NK-92 (cell line): ENCODE results near the gene MMD.
"Not testable (repeated sequence)": the region's sequence is repeated elsewhere in the genome, so short reads cannot be mapped to it uniquely, and the experiment has no call there.

ENCODE experiments used
- DNase-seq: peaks from one replicate; lab custom pipeline; 2025; ENCODE audit not compliant: unreplicated experiment; lab: John Stamatoyannopoulos, UW

MMD gene, protein sequence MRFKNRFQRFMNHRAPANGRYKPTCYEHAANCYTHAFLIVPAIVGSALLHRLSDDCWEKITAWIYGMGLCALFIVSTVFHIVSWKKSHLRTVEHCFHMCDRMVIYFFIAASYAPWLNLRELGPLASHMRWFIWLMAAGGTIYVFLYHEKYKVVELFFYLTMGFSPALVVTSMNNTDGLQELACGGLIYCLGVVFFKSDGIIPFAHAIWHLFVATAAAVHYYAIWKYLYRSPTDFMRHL

DNA sequence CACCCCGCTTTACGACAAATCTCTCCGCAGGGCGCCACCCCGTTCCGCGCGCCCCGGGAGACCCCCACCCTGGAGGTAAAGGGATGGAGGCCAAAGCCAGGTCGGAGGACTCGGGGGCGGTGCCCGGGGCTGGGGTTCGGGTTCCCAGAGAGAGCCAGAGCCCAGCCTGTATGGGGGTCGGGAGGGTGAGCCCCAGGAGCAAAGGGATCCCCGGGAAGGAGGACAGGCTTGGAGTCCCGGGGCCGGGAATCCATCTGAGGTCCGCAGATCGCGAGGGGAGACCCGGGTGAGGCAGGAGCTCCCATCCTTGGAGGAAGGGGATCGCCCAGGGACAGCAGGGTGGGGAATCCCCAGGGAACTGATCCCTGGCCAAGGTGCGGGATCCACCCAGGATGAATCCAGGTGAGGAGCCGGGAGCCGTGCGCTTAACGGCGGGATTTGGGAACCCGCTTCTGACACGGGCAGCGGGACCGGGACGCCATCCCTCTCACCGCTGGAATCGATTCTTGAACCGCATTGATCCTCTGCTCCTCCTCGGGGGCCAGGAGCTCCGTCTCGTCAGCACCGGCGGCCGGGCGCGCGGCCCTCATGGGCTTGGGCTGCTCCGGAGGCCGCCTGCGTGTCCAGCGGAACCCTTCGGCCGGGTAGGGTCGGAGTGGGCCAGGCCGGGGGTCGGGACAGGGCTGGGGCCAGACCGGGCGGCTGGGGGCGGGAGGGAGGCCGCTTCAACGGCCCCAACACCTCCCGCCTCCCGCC, at the start of gene MMD:
TSS of gene MMD (minus strand) at position 657 of the 756 bp plus-strand sequence. CDS start at position 517, 140 bp downstream.
- no peak for DNase-seq

GRCh38 chr17:55466671-55467070, 45.0 kb upstream of the MMD start:
- DNase-seq, result no peak

DNA sequence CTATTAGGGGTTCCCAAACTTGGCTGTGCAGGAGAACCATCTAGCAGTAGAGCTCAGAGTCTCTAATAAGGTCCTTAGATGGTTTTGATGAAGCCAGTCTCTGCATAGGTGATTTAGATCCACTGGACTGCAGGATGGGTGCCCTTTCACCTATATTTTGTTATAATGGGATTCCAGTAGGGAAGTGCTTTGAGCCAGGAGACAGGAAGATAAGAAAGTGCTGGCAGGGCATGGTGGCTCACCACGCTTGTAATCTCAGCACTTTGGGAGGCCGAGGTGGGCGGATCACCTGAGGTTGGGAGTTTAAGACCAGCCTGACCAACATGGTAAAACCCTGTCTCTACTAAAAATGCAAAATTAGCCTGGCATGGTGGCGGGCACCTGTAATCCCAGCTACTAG, 44.1 kb upstream of the MMD start:
- not testable (repeated sequence) for DNase-seq

DNA sequence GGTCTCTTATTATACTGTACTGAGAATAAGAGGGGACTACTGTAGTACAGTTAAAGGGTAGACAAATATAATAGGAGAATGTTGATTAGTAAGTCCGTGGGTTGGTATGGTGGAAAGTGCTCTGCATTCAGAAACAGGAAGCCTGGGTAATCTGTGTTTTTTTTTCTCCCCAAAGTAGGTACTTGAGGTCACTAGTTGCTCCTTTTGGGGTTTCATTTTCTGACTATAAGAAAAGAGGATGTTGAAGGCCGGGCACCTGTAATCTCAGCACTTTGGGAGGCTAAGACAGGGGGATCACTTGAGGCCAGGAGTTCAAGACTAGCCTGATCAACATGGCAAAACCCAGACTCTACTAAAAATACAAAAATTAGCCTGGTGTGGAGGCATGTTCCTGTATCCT, 42.0 kb upstream of the MMD start:
- DNase-seq, result no peak

GRCh38 chr17:55462711-55463110, 41.1 kb upstream of the MMD start:
- no peak for DNase-seq

DNA sequence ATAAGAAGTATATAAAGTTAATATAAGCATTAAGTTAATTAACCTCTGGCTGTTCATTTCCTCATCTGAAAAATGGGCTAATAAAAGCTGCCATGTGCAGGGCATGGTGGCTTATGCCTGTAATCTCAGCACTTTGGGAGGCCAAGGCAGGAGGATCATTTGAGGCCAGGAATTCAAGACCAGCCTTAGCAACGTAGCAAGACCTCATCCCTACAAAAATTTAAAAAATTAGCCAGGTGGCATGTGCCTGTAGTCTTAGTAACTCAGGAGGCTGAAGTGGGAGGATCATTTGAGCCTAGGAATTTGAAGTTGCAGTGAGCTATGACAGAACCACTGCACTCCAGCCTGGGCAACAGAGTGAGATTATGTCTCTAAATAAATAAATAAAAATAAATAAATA, 40.6 kb upstream of the MMD start:
- DNase-seq, result no peak

GRCh38 chr17:55458978-55459377, 37.3 kb upstream of the MMD start:
- DNase-seq, result no peak

- no peak for DNase-seq
These were observed 36.8 kb upstream of the MMD start for GRCh38 chr17:55458287-55458900.

DNA sequence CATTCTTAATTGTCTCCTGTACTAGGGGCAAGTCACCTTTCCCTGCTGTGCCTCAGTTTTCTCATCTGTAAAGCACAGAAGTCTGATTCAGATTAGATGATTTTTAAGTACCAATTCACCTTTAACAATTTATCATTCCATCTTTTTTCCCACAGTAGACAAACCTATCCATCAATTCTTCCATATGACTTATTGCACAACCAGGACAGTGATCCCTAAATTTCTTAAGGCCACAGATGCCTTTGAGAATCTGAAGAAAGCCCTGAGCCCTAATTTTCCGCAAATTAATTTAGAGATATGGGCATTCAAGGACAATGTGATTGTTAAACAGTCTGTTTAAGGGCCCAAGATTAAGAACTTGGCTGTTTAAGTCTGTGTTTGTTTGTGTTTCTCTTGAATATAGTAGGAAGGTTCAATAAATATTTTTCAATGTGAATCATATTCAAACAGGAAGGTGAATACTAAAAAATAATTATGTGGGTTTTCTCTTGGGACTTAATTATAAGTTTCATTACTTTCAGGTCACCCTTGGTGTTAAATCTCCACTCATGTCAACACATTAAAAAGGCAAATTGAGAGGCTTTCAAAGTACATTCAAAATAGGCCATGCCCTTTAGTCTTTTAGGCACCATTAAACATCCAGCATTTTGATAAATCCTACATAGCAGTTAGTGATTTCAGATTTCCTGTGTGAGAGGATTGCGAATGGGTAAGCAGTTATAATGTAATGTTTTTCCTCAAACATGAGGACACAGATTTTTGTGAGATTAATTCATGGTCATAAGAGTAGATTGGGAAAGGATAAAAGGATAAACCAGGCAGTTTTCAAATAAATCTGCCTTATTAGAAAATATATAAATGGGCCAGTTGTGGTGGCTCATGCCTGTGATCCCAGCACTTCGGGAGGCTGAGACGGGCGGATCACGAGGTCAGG, 34.9 kb upstream of the MMD start:
- DNase-seq, result no peak

DNA sequence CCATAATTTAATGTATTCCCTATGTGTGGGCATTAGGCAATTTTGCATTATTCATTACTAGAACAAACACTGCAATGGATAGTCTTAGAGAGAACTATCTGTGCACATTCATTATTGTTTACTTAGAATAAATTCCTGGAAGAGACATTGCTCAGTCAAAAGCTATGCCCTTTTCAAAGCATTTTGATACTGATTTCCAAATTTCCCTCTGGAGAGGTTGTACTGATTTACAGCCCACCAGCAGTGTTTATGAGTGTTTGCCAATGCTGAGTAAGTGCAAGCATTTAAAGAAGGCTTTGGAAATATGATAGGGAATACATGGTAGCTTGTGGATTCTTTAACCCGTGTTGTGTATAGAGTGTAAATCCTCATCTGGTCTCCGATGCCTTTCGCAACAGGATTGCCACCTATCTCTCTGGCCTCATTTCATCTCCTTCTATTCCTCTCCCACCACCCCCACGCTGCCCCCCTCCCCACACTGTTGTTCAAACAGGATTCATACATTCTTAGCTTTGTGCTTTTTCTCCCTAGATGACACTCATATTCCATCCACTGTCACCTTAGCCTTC, 33.4 kb upstream of the MMD start:
- DNase-seq, result no peak

- no peak for DNase-seq
These were observed 32.4 kb upstream of the MMD start for GRCh38 chr17:55453839-55454557.

DNA sequence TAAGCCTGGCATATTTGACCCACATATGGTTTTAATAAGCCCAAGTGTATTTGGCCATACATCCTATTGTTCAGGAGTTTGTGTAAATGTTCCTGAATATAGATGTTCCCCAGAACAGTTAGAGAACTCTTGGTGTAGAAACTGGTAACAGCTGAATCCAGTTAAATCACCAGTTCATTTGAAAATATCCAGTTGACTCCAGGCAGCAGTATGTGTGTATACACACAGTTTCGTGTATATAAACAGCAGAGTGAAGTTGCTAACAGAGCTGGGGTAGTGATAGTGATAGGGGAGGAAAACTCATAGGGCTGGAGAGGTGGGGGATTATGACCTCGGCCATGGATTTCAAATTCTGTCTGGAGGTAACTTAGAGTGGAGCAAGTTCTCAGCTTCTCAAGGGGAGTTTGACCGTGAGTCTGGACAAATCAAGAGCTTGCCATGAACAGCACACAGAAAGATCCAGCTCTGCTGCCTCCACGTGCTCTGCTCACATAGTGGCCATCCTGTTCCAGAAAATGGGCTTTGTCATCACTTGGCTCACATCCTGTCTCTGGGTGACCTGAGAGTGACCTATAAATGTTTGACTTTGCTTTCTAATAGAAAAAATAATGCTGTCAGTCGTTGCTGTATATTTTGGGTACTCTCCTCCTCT, 30.6 kb upstream of the MMD start:
- DNase-seq, result no peak

DNA sequence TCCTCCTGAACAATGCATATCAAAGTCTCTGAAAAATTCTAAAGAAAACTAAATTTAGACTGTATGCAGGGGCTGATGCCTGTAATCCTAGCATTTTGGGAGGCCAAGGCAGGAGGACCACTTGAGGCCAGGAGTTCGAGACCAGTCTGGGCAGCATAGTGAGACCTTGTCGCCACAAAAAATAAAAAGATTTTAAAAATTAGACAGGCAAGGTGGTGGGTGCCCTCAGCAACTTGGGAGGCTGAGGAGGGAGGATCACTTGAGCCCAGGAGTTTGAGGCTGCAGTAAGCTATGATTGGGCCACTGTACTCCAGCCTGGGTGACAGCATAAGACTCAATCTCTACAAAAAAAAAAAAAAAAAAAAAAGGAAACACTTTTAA, 30.1 kb upstream of the MMD start:
- no peak for DNase-seq

- no peak for DNase-seq
These were observed 29.6 kb upstream of the MMD start for GRCh38 chr17:55451203-55451641.

GRCh38 chr17:55450232-55450825, 28.7 kb upstream of the MMD start:
- no peak for DNase-seq

GRCh38 chr17:55448681-55449080, 27.0 kb upstream of the MMD start:
- DNase-seq, result no peak

- DNase-seq, result no peak
These were observed 25.1 kb upstream of the MMD start for GRCh38 chr17:55446581-55447205.

DNA sequence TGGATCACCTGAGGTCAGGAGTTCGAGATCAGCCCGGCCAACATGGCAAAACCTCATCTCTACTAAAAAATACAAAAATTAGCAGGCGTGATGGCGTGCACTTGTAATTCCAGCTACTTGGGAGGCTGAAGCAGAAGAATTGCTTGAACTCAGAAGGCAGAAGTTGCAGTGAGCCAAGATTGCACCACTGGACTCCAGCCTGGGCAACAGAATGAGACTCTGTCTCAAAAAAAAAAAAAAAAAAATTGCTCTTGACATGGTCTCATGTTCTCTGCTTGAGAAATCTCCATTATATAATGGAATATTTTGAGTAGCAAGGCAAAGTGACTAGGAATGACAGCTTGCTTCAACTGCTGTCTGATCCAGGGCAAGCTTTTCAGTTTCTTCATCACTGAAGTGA, 24.4 kb upstream of the MMD start:
- not testable (repeated sequence) for DNase-seq
